PC-3 (cell line): ENCODE results near the gene TMEM190. TPM values are rescaled to one million over a fixed set of nuclear protein-coding genes. Genes with fewer than 3 reads are reported as not detected.

Experiments
- ATAC-seq: fragments of 200-7000 bp; cut with Tn5 transposase; 2 replicates; pipeline ENCODE4 v1.9.1; 2020; ENCODE audit warnings: mild to moderate bottlenecking, moderate library complexity
- BruUV-seq: library from RNA; stranded (reverse); fragments of 400-500 nt; replicated peaks from 2 replicates; lab custom pipeline; 2021; lab: Mats Ljungman, UMichigan
- CTCF ChIA-PET: fragments of 300-600 bp; sonication (Branson Sonifier 250); formaldehyde crosslinking; loops from one replicate; lab custom pipeline; 2022; ENCODE audit warnings: antibody characterized with exemption; lab: Charles Lee
- POLR2A ChIA-PET: fragments of 300-600 bp; sonication (Branson Sonifier 250); formaldehyde crosslinking; loops from one replicate; lab custom pipeline; 2022; ENCODE audit warnings: antibody characterized with exemption; ENCODE audit not compliant: unreplicated experiment; lab: Charles Lee
- DNase-seq: peaks from one replicate; pipeline ENCODE4 v3.0.0-alpha.2; 2015
- H2AFZ ChIP-seq: fragments of 300-600 bp; sonication (generic); 2 replicates; pipeline ENCODE4 v1.6.0; 2016; ENCODE audit warnings: antibody characterized with exemption, low read length
- H3F3A ChIP-seq: fragments of 300-600 bp; sonication (generic); one replicate; pipeline ENCODE4 v1.6.0; 2017; ENCODE audit warnings: antibody characterized with exemption, low read length, control low read depth, mild to moderate bottlenecking; ENCODE audit not compliant: unreplicated experiment
- H3K27ac ChIP-seq: fragments of 300-600 bp; sonication (generic); 2 replicates; pipeline ENCODE4 v1.5.1; 2016; ENCODE audit warnings: mild to moderate bottlenecking, low read length
- H3K27me3 ChIP-seq: fragments of 300-600 bp; sonication (generic); 2 replicates; pipeline ENCODE4 v1.6.1; 2016; ENCODE audit warnings: low read length, mixed read lengths
- H3K36me3 ChIP-seq: fragments of 300-600 bp; sonication (generic); 2 replicates; pipeline ENCODE4 v1.6.1; 2016; ENCODE audit warnings: low read depth, mixed run types, low read length, mixed read lengths
- H3K4me1 ChIP-seq: fragments of 300-600 bp; sonication (generic); 2 replicates; pipeline ENCODE4 v1.5.1; 2016; ENCODE audit warnings: low read length; ENCODE audit not compliant: insufficient read depth
- H3K4me2 ChIP-seq: fragments of 300-600 bp; sonication (generic); 2 replicates; pipeline ENCODE4 v1.6.0; 2016; ENCODE audit warnings: low read length
- H3K4me3 ChIP-seq: fragments of 300-600 bp; sonication (generic); 2 replicates; pipeline ENCODE4 v1.5.1; 2016; ENCODE audit warnings: mild to moderate bottlenecking, low read length, mixed read lengths
- H3K79me2 ChIP-seq: fragments of 300-600 bp; sonication (generic); 2 replicates; pipeline ENCODE4 v1.6.1; 2017; ENCODE audit warnings: low read length, mixed read lengths
- H3K9ac ChIP-seq: fragments of 300-600 bp; sonication (generic); 2 replicates; pipeline ENCODE4 v1.6.0; 2016; ENCODE audit warnings: mild to moderate bottlenecking, low read length
- H3K9me2 ChIP-seq: fragments of 300-600 bp; sonication (generic); replicated peaks from 2 replicates; pipeline ENCODE4 v1.6.1; 2016; ENCODE audit warnings: mixed run types, low read length, mixed read lengths
- H3K9me3 ChIP-seq: fragments of 300-600 bp; sonication (generic); 2 replicates; pipeline ENCODE4 v1.6.1; 2016; ENCODE audit warnings: low read length, mixed read lengths
- H4K20me1 ChIP-seq: fragments of 300-600 bp; sonication (generic); 2 replicates; pipeline ENCODE4 v1.6.1; 2016; ENCODE audit warnings: low read length, mixed read lengths
- EZH2 ChIP-seq: fragments of 300-600 bp; sonication (generic); IDR thresholded peaks from one replicate; pipeline ENCODE4 v1.6.1; 2017; ENCODE audit warnings: antibody characterized with exemption, mild to moderate bottlenecking, low read length; ENCODE audit not compliant: unreplicated experiment
- EZH2phosphoT487 ChIP-seq: fragments of 300-600 bp; sonication (generic); IDR thresholded peaks from 2 replicates; pipeline ENCODE4 v1.6.1; 2018; ENCODE audit warnings: mild to moderate bottlenecking, antibody characterized with exemption, low read length, borderline replicate concordance
- intact Hi-C: fragments of 100-400 bp; cut with micrococcal nuclease; formaldehyde crosslinking; loops from 2 replicates; pipeline ENCODE4 v1.9.0; 2023
- total RNA-seq: library from RNA; depleted of rRNA; stranded (reverse); fragments of >200 nt; gene quantifications from 2 replicates; pipeline ENCODE4 v1.2.3, GENCODE V29; 2014
- TF ChIP-seq, protein P1 (sequence below): fragments of 300-600 bp; sonication (generic); conservative IDR thresholded peaks from 2 replicates; pipeline ENCODE4 v1.5.1; 2017; ENCODE audit warnings: antibody characterized with exemption, low read depth, mild to moderate bottlenecking, low read length

TMEM190 gene
- total RNA-seq, 1 experiment from 2014 or later: not detected

DNA sequence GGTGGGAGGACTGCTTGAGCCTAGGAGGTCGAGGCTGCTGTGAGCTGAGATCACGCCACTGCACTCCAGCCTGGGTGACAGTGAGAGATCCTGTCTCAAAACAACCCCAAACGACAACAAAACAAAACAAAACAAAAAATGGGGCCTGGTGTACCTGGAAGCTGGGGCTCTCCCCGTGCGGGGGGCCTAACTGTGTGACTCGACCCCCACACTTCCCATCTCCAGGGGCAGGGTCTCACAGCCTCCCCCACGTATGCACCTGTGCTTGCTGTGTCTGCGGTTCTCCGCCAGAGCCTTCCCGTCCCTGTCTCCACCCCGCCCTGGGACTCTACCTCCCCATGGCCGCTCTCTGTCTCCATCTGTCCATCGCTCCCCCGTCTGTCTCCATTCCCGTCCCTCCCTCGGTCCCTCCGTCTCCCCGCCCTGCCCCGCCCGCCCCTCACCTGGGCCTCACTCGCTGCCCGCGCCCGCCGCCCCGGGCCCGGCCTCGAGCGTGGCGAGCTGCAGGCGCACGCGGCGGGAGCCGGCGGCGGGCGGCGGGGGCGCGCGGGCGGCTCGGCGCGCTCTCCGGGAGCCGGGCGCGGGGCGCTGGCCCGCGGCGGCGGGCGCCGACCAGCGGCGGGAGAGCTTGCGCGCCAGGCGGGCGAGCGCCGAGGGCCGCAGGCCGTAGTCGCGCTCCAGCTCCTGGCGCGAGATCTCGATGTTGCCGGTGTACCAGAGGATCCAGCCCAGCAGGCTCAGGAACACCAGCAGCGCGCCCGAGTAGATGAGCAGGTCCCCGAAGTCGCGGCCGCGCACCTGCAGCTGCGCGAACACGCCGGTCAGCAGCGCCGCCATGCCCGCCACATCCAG is 6.9 kb downstream of the TMEM190 start:
- H4K20me1 ChIP-seq: peaks cover 25% of the 10 kb centered on the region
- no peaks in the 10 kb centered on the region for H3K9me2 ChIP-seq
- BruUV-seq: TSS peak; percentile 30
- H3K9ac ChIP-seq: peak overlapping the region; percentile 95
- intact Hi-C loops: loop anchor here (2.0 to 10.0 kb wide), 2 partner anchors 45 to 169 kb away; partner anchors contain the start of gene KMT5C
- peaks cover 3% of the 10 kb centered on the region for H3F3A ChIP-seq
- ATAC-seq (peak; percentile 12), DNase-seq (peak; percentile 71)
- H3K36me3 ChIP-seq: peaks cover 28% of the 10 kb centered on the region
- no peaks in the 10 kb centered on the region for H3K9me3 ChIP-seq
- POLR2A ChIA-PET: interaction anchor here (0.6 to 1.4 kb wide), 2 partner anchors 29 to 44 kb away, joined by 3 to 8 read pairs; partner anchors contain the start of gene KMT5C
- peak overlapping the region; percentile 98 for H3K4me3 ChIP-seq
- H3K4me2 ChIP-seq: peak overlapping the region; percentile 95
- H3K27me3 ChIP-seq: no peaks in the 10 kb centered on the region
- H2AFZ ChIP-seq: peak overlapping the region; percentile 69
- peaks cover 59% of the 10 kb centered on the region for H3K79me2 ChIP-seq
- no peak for TF ChIP-seq EZH2
- TF ChIP-seq, protein P1, sequence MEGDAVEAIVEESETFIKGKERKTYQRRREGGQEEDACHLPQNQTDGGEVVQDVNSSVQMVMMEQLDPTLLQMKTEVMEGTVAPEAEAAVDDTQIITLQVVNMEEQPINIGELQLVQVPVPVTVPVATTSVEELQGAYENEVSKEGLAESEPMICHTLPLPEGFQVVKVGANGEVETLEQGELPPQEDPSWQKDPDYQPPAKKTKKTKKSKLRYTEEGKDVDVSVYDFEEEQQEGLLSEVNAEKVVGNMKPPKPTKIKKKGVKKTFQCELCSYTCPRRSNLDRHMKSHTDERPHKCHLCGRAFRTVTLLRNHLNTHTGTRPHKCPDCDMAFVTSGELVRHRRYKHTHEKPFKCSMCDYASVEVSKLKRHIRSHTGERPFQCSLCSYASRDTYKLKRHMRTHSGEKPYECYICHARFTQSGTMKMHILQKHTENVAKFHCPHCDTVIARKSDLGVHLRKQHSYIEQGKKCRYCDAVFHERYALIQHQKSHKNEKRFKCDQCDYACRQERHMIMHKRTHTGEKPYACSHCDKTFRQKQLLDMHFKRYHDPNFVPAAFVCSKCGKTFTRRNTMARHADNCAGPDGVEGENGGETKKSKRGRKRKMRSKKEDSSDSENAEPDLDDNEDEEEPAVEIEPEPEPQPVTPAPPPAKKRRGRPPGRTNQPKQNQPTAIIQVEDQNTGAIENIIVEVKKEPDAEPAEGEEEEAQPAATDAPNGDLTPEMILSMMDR: no peak
- no peak for TF ChIP-seq EZH2phosphoT487
- H3K27ac ChIP-seq: 0 out of 2 replicates have a peak overlapping the region, but pooled peaks have one; percentile 26
- CTCF ChIA-PET: interaction anchor here (0.6 to 2.4 kb wide), 6 partner anchors 10 to 223 kb away, joined by 3 to 12 read pairs (median 4); partner anchors contain the start of gene KMT5C
- H3K4me1 ChIP-seq: peaks cover 39% of the 10 kb centered on the region

DNA sequence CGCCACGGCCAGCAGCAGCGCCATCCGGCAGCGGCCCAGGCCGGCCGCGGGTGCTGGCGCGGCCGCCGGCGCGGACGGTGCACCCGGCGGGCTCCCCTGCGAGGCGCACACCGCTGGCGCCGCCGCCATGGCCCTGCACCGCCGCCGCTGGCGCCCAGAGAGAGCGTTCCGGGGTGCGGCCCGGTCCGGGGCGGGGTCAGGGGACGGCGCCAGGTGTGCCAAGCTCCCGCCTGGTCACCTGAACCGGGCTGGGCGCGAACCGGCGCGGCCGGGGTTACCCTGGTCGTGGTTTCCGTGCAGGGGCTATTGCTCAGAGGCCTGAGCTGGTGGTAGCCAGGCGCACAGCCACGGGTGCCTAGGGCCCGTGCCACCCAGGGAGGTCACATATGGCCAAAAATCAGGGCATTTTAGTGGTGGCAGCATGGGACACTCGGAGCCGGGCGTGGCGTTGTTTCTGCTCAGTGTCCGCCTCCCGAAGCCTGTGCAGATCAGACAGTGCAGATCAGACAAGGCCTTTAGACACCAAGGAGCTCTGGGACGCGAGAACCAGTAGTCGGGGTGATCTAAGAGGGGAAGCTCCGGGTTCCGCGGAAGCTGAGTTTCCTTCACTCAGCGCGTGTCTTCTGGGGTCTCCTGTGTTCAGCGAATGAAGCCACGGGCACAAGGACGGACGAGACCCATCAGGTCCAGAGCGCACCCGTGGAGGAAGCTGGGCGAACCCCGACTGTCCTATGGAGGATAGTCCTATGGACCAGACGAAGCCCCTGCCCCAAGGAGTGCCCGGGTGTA is 7.7 kb downstream of the TMEM190 start, which contains the start of gene TMEM238:
TSS of gene TMEM238 (minus strand) at position 162 of the 789 bp plus-strand sequence. CDS start at position 129, 33 bp downstream.
- H3K4me2 ChIP-seq: peak within 1 kb of the TSS; percentile 95
- peaks cover 67% of the 10 kb centered on the region for H3K79me2 ChIP-seq
- H2AFZ ChIP-seq: peak within 1 kb of the TSS; percentile 69
- no peaks in the 10 kb centered on the region for H3K9me3 ChIP-seq
- TF ChIP-seq EZH2phosphoT487 (no peak), EZH2 (no peak)
- TF ChIP-seq, protein P1: no peak
- H3K27me3 ChIP-seq: no peaks in the 10 kb centered on the region
- CTCF ChIA-PET: interaction anchor here (0.5 to 2.4 kb wide), 8 partner anchors 10 to 224 kb away, joined by 3 to 12 read pairs (median 4); partner anchors contain the start of gene KMT5C
- peaks cover 41% of the 10 kb centered on the region for H3K4me1 ChIP-seq
- no peaks in the 10 kb centered on the region for H3K9me2 ChIP-seq
- peaks cover 7% of the 10 kb centered on the region for H3F3A ChIP-seq
- no TSS peak for BruUV-seq
- H3K36me3 ChIP-seq: peaks cover 35% of the 10 kb centered on the region
- H3K27ac ChIP-seq: peak within 1 kb of the TSS; percentile 54
- ATAC-seq: peak; percentile 41
- peaks cover 33% of the 10 kb centered on the region for H4K20me1 ChIP-seq
- peak; percentile 68 for DNase-seq
- H3K9ac ChIP-seq: peak within 1 kb of the TSS; percentile 95
- POLR2A ChIA-PET: interaction anchor here (0.6 to 1.4 kb wide), 2 partner anchors 28 to 45 kb away, joined by 3 to 8 read pairs; partner anchors contain the start of gene KMT5C
- intact Hi-C loops: loop anchor here (2.0 to 10.0 kb wide), 2 partner anchors 46 to 170 kb away; partner anchors contain the start of gene KMT5C
- peak within 1 kb of the TSS; percentile 98 for H3K4me3 ChIP-seq
